GM10248 (cell line): ENCODE measurements around the gene MAP1B.

ENCODE experiments used
- CTCF ChIA-PET: fragments of 300-600 bp; sonication (Branson Sonifier 250); formaldehyde crosslinking; extraction: SDS; loops from one replicate; lab custom pipeline; 2021; ENCODE audit warnings: antibody characterized with exemption; lab: Yijun Ruan, JAX
- POLR2A ChIA-PET: fragments of 350-650 bp; sonication (Branson Sonifier 250); formaldehyde crosslinking; extraction: SDS; loops from one replicate; lab custom pipeline; 2020; ENCODE audit warnings: antibody characterized with exemption; lab: Yijun Ruan, JAX
- DNase-seq: peaks from one replicate; pipeline ENCODE4 v3.0.0; 2012; ENCODE audit errors: extremely low spot score
- TF ChIP-seq, protein P1 (sequence below): IDR thresholded peaks from 2 replicates; pipeline ENCODE4 v1.5.1; 2012; ENCODE audit warnings: mild to moderate bottlenecking, low read depth; ENCODE audit errors: extremely low read depth, missing control alignments, control extremely low read depth

MAP1B gene

GRCh38 chr5:72238712-72239445, 131.6 kb downstream of the MAP1B start:
- POLR2A ChIA-PET = no interaction called here
- TF ChIP-seq, protein P1, sequence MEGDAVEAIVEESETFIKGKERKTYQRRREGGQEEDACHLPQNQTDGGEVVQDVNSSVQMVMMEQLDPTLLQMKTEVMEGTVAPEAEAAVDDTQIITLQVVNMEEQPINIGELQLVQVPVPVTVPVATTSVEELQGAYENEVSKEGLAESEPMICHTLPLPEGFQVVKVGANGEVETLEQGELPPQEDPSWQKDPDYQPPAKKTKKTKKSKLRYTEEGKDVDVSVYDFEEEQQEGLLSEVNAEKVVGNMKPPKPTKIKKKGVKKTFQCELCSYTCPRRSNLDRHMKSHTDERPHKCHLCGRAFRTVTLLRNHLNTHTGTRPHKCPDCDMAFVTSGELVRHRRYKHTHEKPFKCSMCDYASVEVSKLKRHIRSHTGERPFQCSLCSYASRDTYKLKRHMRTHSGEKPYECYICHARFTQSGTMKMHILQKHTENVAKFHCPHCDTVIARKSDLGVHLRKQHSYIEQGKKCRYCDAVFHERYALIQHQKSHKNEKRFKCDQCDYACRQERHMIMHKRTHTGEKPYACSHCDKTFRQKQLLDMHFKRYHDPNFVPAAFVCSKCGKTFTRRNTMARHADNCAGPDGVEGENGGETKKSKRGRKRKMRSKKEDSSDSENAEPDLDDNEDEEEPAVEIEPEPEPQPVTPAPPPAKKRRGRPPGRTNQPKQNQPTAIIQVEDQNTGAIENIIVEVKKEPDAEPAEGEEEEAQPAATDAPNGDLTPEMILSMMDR = no peak
- CTCF ChIA-PET = interaction anchor here (1.4 to 2.3 kb wide), 2 partner anchors 9 to 29 kb away, joined by 4 to 10 read pairs; no protein-coding TSS in a partner anchor
- DNase-seq = no peak

GRCh38 chr5:72241346-72242003, 134.2 kb downstream of the MAP1B start:
- DNase-seq = no peak
- ChIA-PET POLR2A (no interaction called here), CTCF (interaction anchor here (1.2 to 1.3 kb wide), 2 partner anchors 24 to 67 kb away, joined by 4 read pairs; no protein-coding TSS in a partner anchor)
- TF ChIP-seq, protein P1 = no peak

GRCh38 chr5:72242796-72243475, 135.7 kb downstream of the MAP1B start:
- ChIA-PET POLR2A (no interaction called here), CTCF (interaction anchor here (1.0 kb wide), 1 partner anchor 25 kb away, joined by 3 read pairs; no protein-coding TSS in a partner anchor)
- TF ChIP-seq, protein P1 = no peak
- no peak for DNase-seq

DNA sequence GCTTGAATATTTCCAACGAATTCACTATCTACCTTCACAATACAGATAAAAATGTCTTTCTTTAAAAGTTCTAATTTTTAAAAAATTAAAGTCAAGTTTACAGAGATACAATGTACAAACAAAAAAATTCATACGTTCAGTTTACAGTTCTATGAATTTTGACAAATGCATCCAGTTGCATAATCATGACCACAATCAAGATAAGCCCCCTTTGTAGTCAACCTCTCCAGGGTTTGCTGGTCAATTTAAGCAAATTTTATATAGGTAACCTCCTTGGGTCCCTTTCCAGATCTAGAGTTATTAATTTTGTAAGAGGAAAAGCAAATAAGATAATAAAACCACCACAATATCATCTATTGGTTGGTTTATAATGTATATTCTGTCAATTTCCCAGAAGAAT, 136.4 kb downstream of the MAP1B start:
- CTCF ChIA-PET = no interaction called here
- TF ChIP-seq, protein P1 = no peak
- no peak for DNase-seq
- POLR2A ChIA-PET = no interaction called here

DNA sequence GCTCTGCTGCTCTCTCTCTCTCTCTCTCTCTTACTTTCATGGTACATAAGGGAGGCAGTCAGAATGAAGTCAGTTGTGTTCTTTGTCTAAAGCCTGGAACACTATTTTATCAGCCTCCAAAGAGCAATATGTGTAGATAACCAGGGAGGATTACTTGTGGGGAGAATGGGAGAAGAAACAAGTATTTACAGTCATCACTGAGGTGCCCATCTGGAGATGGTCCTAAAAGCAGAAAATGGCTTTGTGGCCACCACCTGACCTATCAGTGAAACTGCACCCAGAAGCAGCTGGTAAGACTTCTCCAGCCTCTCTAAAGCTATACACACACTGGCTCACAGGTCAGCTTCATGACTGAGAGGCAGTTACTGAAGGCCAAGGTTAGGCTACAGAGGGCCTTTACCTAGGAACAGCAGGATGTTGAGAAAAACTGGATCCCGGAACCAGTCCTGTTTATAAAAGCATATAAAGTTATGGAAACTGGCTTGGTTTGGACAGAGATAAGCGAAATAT, 137.6 kb downstream of the MAP1B start:
- DNase-seq = peak; percentile 22
- POLR2A ChIA-PET = interaction anchor here (0.6 kb wide), 1 partner anchor 596 kb away, joined by 4 read pairs; no protein-coding TSS in a partner anchor
- TF ChIP-seq, protein P1 = peak; percentile 44
- CTCF ChIA-PET = interaction anchor here (0.6 to 2.3 kb wide), 19 partner anchors 8 to 109 kb away, joined by 3 to 11 read pairs (median 3); partner anchors contain the start of genes MRPS27 and PTCD2

- POLR2A ChIA-PET = interaction anchor here (0.6 kb wide), 1 partner anchor 595 kb away, joined by 4 read pairs; no protein-coding TSS in a partner anchor
- DNase-seq = no peak
- TF ChIP-seq, protein P1 = no peak
- CTCF ChIA-PET = interaction anchor here (0.6 to 2.3 kb wide), 19 partner anchors 9 to 110 kb away, joined by 3 to 11 read pairs (median 3); partner anchors contain the start of genes MRPS27 and PTCD2
These were observed 138.3 kb downstream of the MAP1B start for GRCh38 chr5:72245546-72245945.
